ENCODE data around the gene PEF1. TPM values are rescaled to one million over a fixed set of nuclear protein-coding genes. Genes with fewer than 3 reads are reported as not detected.

The PEF1 gene
- total and polyA plus RNA-seq, 4 donors: 75.1 to 103 (median 80.8) TPM

DNA sequence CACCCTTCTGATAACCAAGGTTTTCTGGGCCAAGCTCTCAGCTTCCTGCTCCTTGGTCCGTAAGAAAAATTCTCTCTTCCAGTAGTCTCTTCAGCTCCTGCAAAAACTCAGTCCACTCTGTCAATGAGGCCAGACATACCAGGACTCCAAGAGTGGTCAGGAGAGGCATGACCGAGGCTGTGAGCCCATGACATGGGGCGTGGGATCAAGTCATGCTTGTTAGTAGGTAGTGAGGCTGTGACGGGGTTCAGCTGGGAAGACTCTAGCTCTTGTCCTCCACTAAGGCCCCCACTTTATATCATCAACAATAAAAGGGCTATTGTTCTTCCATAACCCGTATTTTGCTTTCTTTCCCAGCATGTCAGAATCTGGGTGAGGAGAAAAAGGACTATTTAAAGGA lies 37.3 kb downstream of the PEF1 start:
- H3K4me3 ChIP-seq: no peak overlapping the region
- H3K4me1 ChIP-seq (ENCODE audit: control insufficient read depth in 5 of 5, insufficient read depth in 5 of 5, low read length in 5 of 5): no peaks in the 10 kb centered on the region
- ATAC-seq (ENCODE audit: insufficient read depth, low FRiP score) (no peak), DNase-seq (no peak)
- no peaks in the 10 kb centered on the region for H3K9me3 ChIP-seq (ENCODE audit: control insufficient read depth in 4 of 4, insufficient read depth in 3 of 4, low read length in 3 of 4)
- no peaks in the 10 kb centered on the region for H3K27me3 ChIP-seq (ENCODE audit: control insufficient read depth in 3 of 3, insufficient read depth in 3 of 3, low read length in 2 of 3)
- WGBS, 2 donors: 89 to 92% methylated on average over 5 of the region's 5 CpGs
- no peaks in the 10 kb centered on the region for H3K36me3 ChIP-seq (ENCODE audit: control insufficient read depth in 4 of 4, insufficient read depth in 4 of 4, low read length in 4 of 4)
- H3K9ac ChIP-seq (ENCODE audit: insufficient read depth in 1 of 2, low read length in 2 of 2): no peak overlapping the region
- TF ChIP-seq, protein P1, sequence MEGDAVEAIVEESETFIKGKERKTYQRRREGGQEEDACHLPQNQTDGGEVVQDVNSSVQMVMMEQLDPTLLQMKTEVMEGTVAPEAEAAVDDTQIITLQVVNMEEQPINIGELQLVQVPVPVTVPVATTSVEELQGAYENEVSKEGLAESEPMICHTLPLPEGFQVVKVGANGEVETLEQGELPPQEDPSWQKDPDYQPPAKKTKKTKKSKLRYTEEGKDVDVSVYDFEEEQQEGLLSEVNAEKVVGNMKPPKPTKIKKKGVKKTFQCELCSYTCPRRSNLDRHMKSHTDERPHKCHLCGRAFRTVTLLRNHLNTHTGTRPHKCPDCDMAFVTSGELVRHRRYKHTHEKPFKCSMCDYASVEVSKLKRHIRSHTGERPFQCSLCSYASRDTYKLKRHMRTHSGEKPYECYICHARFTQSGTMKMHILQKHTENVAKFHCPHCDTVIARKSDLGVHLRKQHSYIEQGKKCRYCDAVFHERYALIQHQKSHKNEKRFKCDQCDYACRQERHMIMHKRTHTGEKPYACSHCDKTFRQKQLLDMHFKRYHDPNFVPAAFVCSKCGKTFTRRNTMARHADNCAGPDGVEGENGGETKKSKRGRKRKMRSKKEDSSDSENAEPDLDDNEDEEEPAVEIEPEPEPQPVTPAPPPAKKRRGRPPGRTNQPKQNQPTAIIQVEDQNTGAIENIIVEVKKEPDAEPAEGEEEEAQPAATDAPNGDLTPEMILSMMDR (IDR thresholded peaks at IDR 0.05; ENCODE audit: control extremely low read depth, extremely low read depth): no peak
- H3K27ac ChIP-seq (ENCODE audit: low read depth in 1 of 2, low read length in 1 of 2): no peak overlapping the region

DNA sequence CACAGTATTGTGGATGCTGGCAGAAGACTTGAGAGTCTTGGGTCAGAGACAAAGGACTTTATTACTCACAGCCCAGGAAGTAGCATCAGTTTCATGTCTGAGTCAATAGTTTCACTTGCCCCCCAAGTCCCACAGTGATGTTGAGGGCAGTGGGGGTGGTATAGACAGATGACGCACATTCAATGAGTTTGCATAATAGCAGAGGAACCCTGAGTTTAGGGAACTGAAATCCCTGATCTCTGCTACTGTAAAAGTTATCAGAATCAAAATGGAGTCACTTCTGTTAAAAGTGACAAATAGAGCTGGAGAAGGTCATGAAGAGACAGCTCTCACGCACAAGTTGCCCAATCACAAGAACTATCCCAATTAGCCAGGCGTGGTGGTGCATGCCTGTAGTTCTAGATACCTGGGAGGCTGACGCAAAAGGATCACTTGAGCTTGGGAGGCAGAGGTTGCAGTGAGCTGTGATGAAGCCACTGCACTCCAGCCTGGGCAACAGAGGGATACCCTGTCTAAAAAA lies 38.7 kb downstream of the PEF1 start:
- H3K27ac ChIP-seq (ENCODE audit: low read depth in 1 of 2, low read length in 1 of 2): no peak overlapping the region
- H3K9me3 ChIP-seq (ENCODE audit: control insufficient read depth in 4 of 4, insufficient read depth in 3 of 4, low read length in 3 of 4): no peaks in the 10 kb centered on the region
- no peaks in the 10 kb centered on the region for H3K4me1 ChIP-seq (ENCODE audit: control insufficient read depth in 5 of 5, insufficient read depth in 5 of 5, low read length in 5 of 5)
- WGBS, 2 donors: 68 to 76% methylated on average over 4 of the region's 4 CpGs
- TF ChIP-seq, protein P1 (IDR thresholded peaks at IDR 0.05; ENCODE audit: control extremely low read depth, extremely low read depth): no peak
- no peak for DNase-seq
- H3K36me3 ChIP-seq (ENCODE audit: control insufficient read depth in 4 of 4, insufficient read depth in 4 of 4, low read length in 4 of 4): no peaks in the 10 kb centered on the region
- no peaks in the 10 kb centered on the region for H3K27me3 ChIP-seq (ENCODE audit: control insufficient read depth in 3 of 3, insufficient read depth in 3 of 3, low read length in 2 of 3)
- no peak for ATAC-seq (ENCODE audit: insufficient read depth, low FRiP score)
- no peak overlapping the region for H3K9ac ChIP-seq (ENCODE audit: insufficient read depth in 1 of 2, low read length in 2 of 2)
- H3K4me3 ChIP-seq: no peak overlapping the region

DNA sequence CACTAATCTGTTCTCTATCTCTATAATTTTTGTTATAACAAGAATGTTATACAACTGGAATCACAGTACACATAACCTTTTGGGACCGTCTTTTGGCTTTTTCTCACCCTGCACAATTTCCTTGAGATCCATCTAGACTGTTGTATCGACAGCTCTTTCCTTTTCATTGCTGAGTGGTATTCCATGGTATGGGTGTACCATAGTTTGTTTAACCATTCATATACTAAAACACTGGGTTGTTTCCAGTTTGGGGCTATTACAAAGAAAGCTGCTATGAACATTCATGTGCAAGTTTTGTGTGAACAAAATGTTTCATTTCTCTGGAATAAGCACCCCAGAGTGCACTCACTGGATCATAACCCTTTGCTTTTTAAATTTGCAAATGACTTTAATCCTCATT lies 42.6 kb downstream of the PEF1 start:
- no peaks in the 10 kb centered on the region for H3K4me1 ChIP-seq (ENCODE audit: control insufficient read depth in 5 of 5, insufficient read depth in 5 of 5, low read length in 5 of 5)
- TF ChIP-seq, protein P1 (IDR thresholded peaks at IDR 0.05; ENCODE audit: control extremely low read depth, extremely low read depth): no peak
- H3K27me3 ChIP-seq (ENCODE audit: control insufficient read depth in 3 of 3, insufficient read depth in 3 of 3, low read length in 2 of 3): no peaks in the 10 kb centered on the region
- H3K4me3 ChIP-seq: no peak overlapping the region
- DNase-seq (no peak), ATAC-seq (ENCODE audit: insufficient read depth, low FRiP score) (no peak)
- no peaks in the 10 kb centered on the region for H3K36me3 ChIP-seq (ENCODE audit: control insufficient read depth in 4 of 4, insufficient read depth in 4 of 4, low read length in 4 of 4)
- 98 to 99% methylated on average over 2 of the region's 2 CpGs for WGBS, 2 donors
- no peaks in the 10 kb centered on the region for H3K9me3 ChIP-seq (ENCODE audit: control insufficient read depth in 4 of 4, insufficient read depth in 3 of 4, low read length in 3 of 4)
- no peak overlapping the region for H3K27ac ChIP-seq (ENCODE audit: low read depth in 1 of 2, low read length in 1 of 2)
- H3K9ac ChIP-seq (ENCODE audit: insufficient read depth in 1 of 2, low read length in 2 of 2): no peak overlapping the region

DNA sequence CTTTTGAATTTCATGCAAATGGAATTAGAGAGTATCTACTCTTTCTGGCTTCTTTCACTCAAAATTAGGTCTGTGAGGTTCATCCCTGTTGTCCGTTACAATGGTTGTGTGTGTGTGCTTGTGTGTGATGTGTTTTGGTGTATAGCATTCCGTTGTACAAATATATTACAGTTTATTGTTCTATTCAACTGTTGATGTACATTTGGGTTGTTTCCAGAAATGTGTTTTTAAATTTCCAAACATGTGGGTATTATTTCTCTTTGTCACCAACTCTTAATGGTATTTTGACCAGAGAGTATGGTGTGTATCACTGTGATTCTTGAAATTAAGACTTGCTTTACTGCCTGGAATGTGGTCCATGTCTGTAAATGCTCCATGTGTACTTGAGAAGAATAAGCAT lies 44.0 kb downstream of the PEF1 start:
- no peak overlapping the region for H3K9ac ChIP-seq (ENCODE audit: insufficient read depth in 1 of 2, low read length in 2 of 2)
- no peak overlapping the region for H3K4me3 ChIP-seq
- no peaks in the 10 kb centered on the region for H3K4me1 ChIP-seq (ENCODE audit: control insufficient read depth in 5 of 5, insufficient read depth in 5 of 5, low read length in 5 of 5)
- no peaks in the 10 kb centered on the region for H3K27me3 ChIP-seq (ENCODE audit: control insufficient read depth in 3 of 3, insufficient read depth in 3 of 3, low read length in 2 of 3)
- no peak for DNase-seq
- ATAC-seq (ENCODE audit: insufficient read depth, low FRiP score): no peak
- no peaks in the 10 kb centered on the region for H3K9me3 ChIP-seq (ENCODE audit: control insufficient read depth in 4 of 4, insufficient read depth in 3 of 4, low read length in 3 of 4)
- H3K27ac ChIP-seq (ENCODE audit: low read depth in 1 of 2, low read length in 1 of 2): no peak overlapping the region
- H3K36me3 ChIP-seq (ENCODE audit: control insufficient read depth in 4 of 4, insufficient read depth in 4 of 4, low read length in 4 of 4): no peaks in the 10 kb centered on the region
- 70 to 74% methylated on average over 2 of the region's 2 CpGs for WGBS, 2 donors
- TF ChIP-seq, protein P1 (IDR thresholded peaks at IDR 0.05; ENCODE audit: control extremely low read depth, extremely low read depth): no peak
